HepG2 (cell line): ENCODE measurements around the gene KIF17. TPM values are rescaled to one million over a fixed set of nuclear protein-coding genes. Genes with fewer than 3 reads are reported as not detected.

Source experiments
- ATAC-seq: fragments of 200-7000 bp; cut with Tn5 transposase; 3 replicates; pipeline ENCODE4 v1.9.1; 2020; ENCODE audit warnings: mild to moderate bottlenecking, moderate library complexity
- BruUV-seq: library from RNA; stranded (reverse); fragments of 400-500 nt; replicated peaks from 2 replicates; lab custom pipeline; 2021; lab: Mats Ljungman, UMichigan
- CTCF ChIA-PET: fragments of 300-600 bp; formaldehyde crosslinking; extraction: SDS; loops from one replicate; lab custom pipeline; 2021; ENCODE audit warnings: low total read pairs, inconsistent platforms, low intra/inter-chr PET ratio; lab: Yijun Ruan, JAX
- POLR2A ChIA-PET: fragments of 350-600 bp; sonication (Branson Sonifier 250); formaldehyde crosslinking; loops from one replicate; lab custom pipeline; 2020; ENCODE audit warnings: antibody characterized with exemption, inconsistent platforms; lab: Yijun Ruan, JAX
- DNase-seq: peaks from one replicate; pipeline ENCODE4 v3.0.0-alpha.2; 2015; ENCODE audit warnings: low spot score
- FAIRE-seq: peaks from 3 replicates; lab custom pipeline; 2011; peaks lifted over from hg19 to GRCh38; lab: Jason Lieb, UNC
- H2AFZ ChIP-seq: one replicate; pipeline ENCODE4 v1.6.1; 2011; ENCODE audit warnings: low read length, inconsistent platforms
- H3K27ac ChIP-seq: fragments of 300-600 bp; 3 replicates; pipeline ENCODE4 v1.8.0; 2011; ENCODE audit warnings: mixed run types, mild to moderate bottlenecking, mixed read lengths, low read length, inconsistent platforms; ENCODE audit not compliant: insufficient read depth; ENCODE audit errors: extremely low read length
- H3K27me3 ChIP-seq, 2 experiments: fragments of 200-600 bp in 1 of 2; 2 replicates in 1 of 2; 3 replicates in 1 of 2; pipeline versions ENCODE4 v1.6.0 to v1.8.0; 2011; ENCODE audit warnings: low read length in 2 of 2, mild to moderate bottlenecking in 2 of 2, moderate library complexity in 2 of 2, inconsistent platforms in 1 of 2; ENCODE audit not compliant: insufficient read depth in 2 of 2, control insufficient read depth in 1 of 2
- H3K36me3 ChIP-seq, 2 experiments: fragments of 200-600 bp in 1 of 2; replicated peaks in 1 of 2; 2 replicates in 1 of 2; 3 replicates in 1 of 2; pipeline versions ENCODE4 v1.5.1 to v1.8.0; 2011; ENCODE audit warnings: low read length in 2 of 2, inconsistent platforms in 1 of 2; ENCODE audit not compliant: insufficient read depth in 2 of 2, control insufficient read depth in 1 of 2
- H3K4me1 ChIP-seq: 2 replicates; pipeline ENCODE4 v1.5.1; 2012; ENCODE audit warnings: low read length, inconsistent platforms; ENCODE audit not compliant: insufficient read depth
- H3K4me2 ChIP-seq: 2 replicates; pipeline ENCODE4 v1.6.0; 2011; ENCODE audit warnings: low read depth, low read length, inconsistent platforms
- H3K4me3 ChIP-seq, 3 experiments: fragments of 200-600 bp in 1 of 3; sonication (generic), shearing (Covaris generic) in 1 of 3; replicated peaks in 1 of 3; 2 replicates each; pipeline ENCODE4 v1.5.1; 2011 to 2016; ENCODE audit warnings: low read length in 3 of 3, inconsistent platforms in 2 of 3, low read depth in 2 of 3, mild to moderate bottlenecking in 2 of 3, control low read depth in 1 of 3, mixed read lengths in 1 of 3; ENCODE audit not compliant: insufficient read depth in 1 of 3
- H3K79me2 ChIP-seq: one replicate; pipeline ENCODE4 v1.6.1; 2011; ENCODE audit warnings: low read length, inconsistent platforms; ENCODE audit not compliant: insufficient read depth
- H3K9ac ChIP-seq: 2 replicates; pipeline ENCODE4 v1.6.0; 2011; ENCODE audit warnings: mild to moderate bottlenecking, low read depth, low read length, inconsistent platforms; ENCODE audit not compliant: insufficient read depth
- H3K9me3 ChIP-seq: 2 replicates; pipeline ENCODE4 v1.5.1; 2012; ENCODE audit warnings: mild to moderate bottlenecking, low read length
- H4K20me1 ChIP-seq: 2 replicates; pipeline ENCODE4 v1.6.0; 2011; ENCODE audit warnings: inconsistent platforms, mild to moderate bottlenecking, low read length, moderate library complexity; ENCODE audit not compliant: insufficient read depth
- KDM5B ChIP-seq: sonication (generic); formaldehyde crosslinking; IDR thresholded peaks from 2 replicates; pipeline ENCODE4 v1.4.0; 2020; ENCODE audit warnings: missing genetic modification reagents, mild to moderate bottlenecking, borderline replicate concordance
- MTA1 ChIP-seq: sonication (generic); formaldehyde crosslinking; IDR thresholded peaks from 2 replicates; pipeline ENCODE4 v1.4.0; 2020; ENCODE audit warnings: missing genetic modification reagents, mild to moderate bottlenecking, borderline replicate concordance
- NFYC ChIP-seq: IDR thresholded peaks from 2 replicates; pipeline ENCODE4 v1.6.1; 2016; ENCODE audit warnings: missing genetic modification reagents, missing compliant biosample characterization
- NPAS2 ChIP-seq: sonication (generic); formaldehyde crosslinking; IDR thresholded peaks from 2 replicates; pipeline ENCODE4 v1.8.0; 2022; ENCODE audit warnings: mild to moderate bottlenecking, missing genetic modification reagents, borderline replicate concordance
- PHF8 ChIP-seq: sonication (generic); formaldehyde crosslinking; IDR thresholded peaks from 2 replicates; pipeline ENCODE4 v1.5.0; 2020; ENCODE audit warnings: missing genetic modification reagents
- RXRB ChIP-seq: IDR thresholded peaks from 2 replicates; pipeline ENCODE4 v1.6.1; 2016; ENCODE audit warnings: borderline replicate concordance, missing genetic modification reagents, missing compliant biosample characterization
- SNAPC2 ChIP-seq: sonication (generic); formaldehyde crosslinking; IDR thresholded peaks from 2 replicates; pipeline ENCODE4 v1.8.1; 2022; ENCODE audit warnings: mild to moderate bottlenecking, missing genetic modification reagents
- ZBTB37 ChIP-seq: sonication (generic); formaldehyde crosslinking; IDR thresholded peaks from 2 replicates; pipeline ENCODE4 v1.4.0; 2020; ENCODE audit warnings: mild to moderate bottlenecking, missing genetic modification reagents
- ZBTB38 ChIP-seq: sonication (generic); formaldehyde crosslinking; IDR thresholded peaks from 2 replicates; pipeline ENCODE4 v1.5.1; 2020; ENCODE audit warnings: mild to moderate bottlenecking, missing genetic modification reagents
- ZNF160 ChIP-seq: sonication (generic); formaldehyde crosslinking; IDR thresholded peaks from 2 replicates; pipeline ENCODE4 v1.8.0; 2022; ENCODE audit warnings: mild to moderate bottlenecking, inconsistent platforms, missing genetic modification reagents
- ZNF235 ChIP-seq: sonication (generic); formaldehyde crosslinking; IDR thresholded peaks from 2 replicates; pipeline ENCODE4 v1.8.1; 2023; ENCODE audit warnings: mild to moderate bottlenecking, missing genetic modification reagents, borderline replicate concordance
- ZNF607 ChIP-seq: sonication (generic); formaldehyde crosslinking; IDR thresholded peaks from 2 replicates; pipeline ENCODE4 v1.5.1; 2020; ENCODE audit warnings: missing genetic modification reagents, mild to moderate bottlenecking, borderline replicate concordance
- ZNF776 ChIP-seq: sonication (generic); formaldehyde crosslinking; IDR thresholded peaks from 2 replicates; pipeline ENCODE4 v1.4.0; 2020; ENCODE audit warnings: mild to moderate bottlenecking, missing genetic modification reagents
- ZNF816 ChIP-seq: sonication (generic); formaldehyde crosslinking; IDR thresholded peaks from 2 replicates; pipeline ENCODE4 v1.8.0; 2022; ENCODE audit warnings: missing genetic modification reagents, mild to moderate bottlenecking, borderline replicate concordance
- WGBS: methylation state at CpG from one replicate; pipeline ENCODE4 v1.1.6; 2017; ENCODE audit warnings: low lambda C conversion rate; 5-methylcytosine and 5-hydroxymethylcytosine counted together
- in situ Hi-C: cut with HindIII; loops from 2 replicates; pipeline ENCODE4 v1.10.0; 2017; ENCODE audit warnings: low pct_unique_long_range_greater_than_20kb; ENCODE audit not compliant: extremely low pct_ligation_motif_present
- intact Hi-C: fragments of 100-400 bp; cut with micrococcal nuclease; formaldehyde crosslinking; loops from one replicate; pipeline ENCODE4 v1.10.0; 2022; ENCODE audit not compliant: unreplicated experiment
- polyA plus RNA-seq, 8 experiments: library from polyadenylated mRNA; depleted of rRNA in 3 of 8; stranded (reverse) in 7 of 8; unstranded in 1 of 8; fragments of >200 nt; fragmentation: Illumina TruSeq in 4 of 8; extraction: Trizol in 4 of 8; gene quantifications; 2 replicates each; pipeline versions ENCODE4 v1.2.1 to v1.2.3, GENCODE V29; 2011 to 2016; ENCODE audit warnings: low read depth in 4 of 8, missing spikeins in 1 of 8, mixed read lengths in 1 of 8; ENCODE audit not compliant: insufficient read depth in 1 of 8
- total RNA-seq, 5 experiments: library from RNA; depleted of rRNA; stranded (reverse); fragments of >200 nt; fragmentation: Illumina TruSeq; extraction: Trizol; gene quantifications; 2 replicates each; pipeline ENCODE4 v1.2.3, GENCODE V29; 2016; ENCODE audit warnings: low read depth in 1 of 5
- TF ChIP-seq, protein P1 (sequence below): sonication (generic); formaldehyde crosslinking; conservative IDR thresholded peaks from 2 replicates; pipeline ENCODE4 v1.4.0; 2020; ENCODE audit warnings: missing genetic modification reagents
- TF ChIP-seq, protein P2 (sequence below): sonication (generic); formaldehyde crosslinking; conservative IDR thresholded peaks from 2 replicates; pipeline ENCODE4 v1.4.0; 2020; ENCODE audit warnings: mild to moderate bottlenecking, missing genetic modification reagents, moderate library complexity
- TF ChIP-seq, protein P3 (sequence below): IDR thresholded peaks from 2 replicates; pipeline ENCODE4 v1.6.1; 2016; ENCODE audit warnings: missing compliant biosample characterization, missing genetic modification reagents, borderline replicate concordance

KIF17 gene
- total and polyA plus RNA-seq, 2 of the 13 experiments (the other 11 are each of a cell fraction or from before 2014, with no cell fraction given): 0.24 to 0.44 TPM

- CTCF ChIA-PET: no interaction called here
- H3K9ac ChIP-seq: peak overlapping the region; percentile 61
- no peak for TF ChIP-seq ZNF160 (CRISPR knock-in tag)
- no peak for TF ChIP-seq ZBTB37 (CRISPR knock-in tag)
- TF ChIP-seq ZNF816 (CRISPR knock-in tag): no peak
- no peak for TF ChIP-seq ZNF235 (CRISPR knock-in tag)
- no peak for TF ChIP-seq MTA1 (CRISPR knock-in tag)
- TF ChIP-seq RXRB (CRISPR knock-in tag): no peak
- TF ChIP-seq, protein P1, sequence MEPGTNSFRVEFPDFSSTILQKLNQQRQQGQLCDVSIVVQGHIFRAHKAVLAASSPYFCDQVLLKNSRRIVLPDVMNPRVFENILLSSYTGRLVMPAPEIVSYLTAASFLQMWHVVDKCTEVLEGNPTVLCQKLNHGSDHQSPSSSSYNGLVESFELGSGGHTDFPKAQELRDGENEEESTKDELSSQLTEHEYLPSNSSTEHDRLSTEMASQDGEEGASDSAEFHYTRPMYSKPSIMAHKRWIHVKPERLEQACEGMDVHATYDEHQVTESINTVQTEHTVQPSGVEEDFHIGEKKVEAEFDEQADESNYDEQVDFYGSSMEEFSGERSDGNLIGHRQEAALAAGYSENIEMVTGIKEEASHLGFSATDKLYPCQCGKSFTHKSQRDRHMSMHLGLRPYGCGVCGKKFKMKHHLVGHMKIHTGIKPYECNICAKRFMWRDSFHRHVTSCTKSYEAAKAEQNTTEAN (CRISPR knock-in tag): no peak
- 0 out of 2 replicates have a peak, but pooled peaks have one; percentile 38 for TF ChIP-seq ZNF607 (CRISPR knock-in tag)
- TF ChIP-seq ZNF776 (CRISPR knock-in tag): peak; percentile 19; the same call in 1 of the 2 replicates
- TF ChIP-seq ZBTB38 (CRISPR knock-in tag): no peak
- no peak for TF ChIP-seq NPAS2 (CRISPR knock-in tag)
- TF ChIP-seq NFYC (CRISPR knock-in tag): peak; percentile 75
- no peak for TF ChIP-seq SNAPC2
- TF ChIP-seq, protein P2, sequence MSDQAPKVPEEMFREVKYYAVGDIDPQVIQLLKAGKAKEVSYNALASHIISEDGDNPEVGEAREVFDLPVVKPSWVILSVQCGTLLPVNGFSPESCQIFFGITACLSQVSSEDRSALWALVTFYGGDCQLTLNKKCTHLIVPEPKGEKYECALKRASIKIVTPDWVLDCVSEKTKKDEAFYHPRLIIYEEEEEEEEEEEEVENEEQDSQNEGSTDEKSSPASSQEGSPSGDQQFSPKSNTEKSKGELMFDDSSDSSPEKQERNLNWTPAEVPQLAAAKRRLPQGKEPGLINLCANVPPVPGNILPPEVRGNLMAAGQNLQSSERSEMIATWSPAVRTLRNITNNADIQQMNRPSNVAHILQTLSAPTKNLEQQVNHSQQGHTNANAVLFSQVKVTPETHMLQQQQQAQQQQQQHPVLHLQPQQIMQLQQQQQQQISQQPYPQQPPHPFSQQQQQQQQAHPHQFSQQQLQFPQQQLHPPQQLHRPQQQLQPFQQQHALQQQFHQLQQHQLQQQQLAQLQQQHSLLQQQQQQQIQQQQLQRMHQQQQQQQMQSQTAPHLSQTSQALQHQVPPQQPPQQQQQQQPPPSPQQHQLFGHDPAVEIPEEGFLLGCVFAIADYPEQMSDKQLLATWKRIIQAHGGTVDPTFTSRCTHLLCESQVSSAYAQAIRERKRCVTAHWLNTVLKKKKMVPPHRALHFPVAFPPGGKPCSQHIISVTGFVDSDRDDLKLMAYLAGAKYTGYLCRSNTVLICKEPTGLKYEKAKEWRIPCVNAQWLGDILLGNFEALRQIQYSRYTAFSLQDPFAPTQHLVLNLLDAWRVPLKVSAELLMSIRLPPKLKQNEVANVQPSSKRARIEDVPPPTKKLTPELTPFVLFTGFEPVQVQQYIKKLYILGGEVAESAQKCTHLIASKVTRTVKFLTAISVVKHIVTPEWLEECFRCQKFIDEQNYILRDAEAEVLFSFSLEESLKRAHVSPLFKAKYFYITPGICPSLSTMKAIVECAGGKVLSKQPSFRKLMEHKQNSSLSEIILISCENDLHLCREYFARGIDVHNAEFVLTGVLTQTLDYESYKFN: no peak
- TF ChIP-seq PHF8: no peak
- TF ChIP-seq, protein P3, sequence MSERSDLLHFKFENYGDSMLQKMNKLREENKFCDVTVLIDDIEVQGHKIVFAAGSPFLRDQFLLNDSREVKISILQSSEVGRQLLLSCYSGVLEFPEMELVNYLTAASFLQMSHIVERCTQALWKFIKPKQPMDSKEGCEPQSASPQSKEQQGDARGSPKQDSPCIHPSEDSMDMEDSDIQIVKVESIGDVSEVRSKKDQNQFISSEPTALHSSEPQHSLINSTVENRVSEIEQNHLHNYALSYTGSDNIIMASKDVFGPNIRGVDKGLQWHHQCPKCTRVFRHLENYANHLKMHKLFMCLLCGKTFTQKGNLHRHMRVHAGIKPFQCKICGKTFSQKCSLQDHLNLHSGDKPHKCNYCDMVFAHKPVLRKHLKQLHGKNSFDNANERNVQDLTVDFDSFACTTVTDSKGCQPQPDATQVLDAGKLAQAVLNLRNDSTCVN (CRISPR knock-in tag): 0 out of 2 replicates have a peak, but pooled peaks have one; percentile 17
- no peak for TF ChIP-seq KDM5B (CRISPR knock-in tag)
These were observed 14.3 kb upstream of the KIF17 start for GRCh38 chr1:20732071-20732587.

More at GRCh38 chr1:20732071-20732587, 14.3 kb upstream of the KIF17 start:
- BruUV-seq: no TSS peak
- H4K20me1 ChIP-seq: no peaks in the 10 kb centered on the region
- H3K27ac ChIP-seq: no peak overlapping the region
- no peaks in the 10 kb centered on the region for H3K9me3 ChIP-seq
- peak overlapping the region; percentile 99 for H3K4me2 ChIP-seq
- no peaks in the 10 kb centered on the region for H3K36me3 ChIP-seq
- in situ Hi-C loops (no loop called here), intact Hi-C loops (no loop called here)
- H3K27me3 ChIP-seq: peaks cover 5 to 21% of the 10 kb centered on the region in 2 experiments; a peak in 3 of 5 replicates
- peak overlapping the region; percentile 62 to 79 (median 65) for H3K4me3 ChIP-seq
- POLR2A ChIA-PET: interaction anchor here (1.0 to 2.3 kb wide), 6 partner anchors 25 to 249 kb away, joined by 3 to 7 read pairs (median 3); partner anchors contain the start of gene HP1BP3
- DNase-seq: peak; percentile 25
- no peak overlapping the region for H2AFZ ChIP-seq
- H3K4me1 ChIP-seq: peaks cover 57% of the 10 kb centered on the region
- H3K79me2 ChIP-seq: no peaks in the 10 kb centered on the region
- whole genome bisulfite sequencing: 0% methylated on average over 11 of the region's 55 CpGs
- no peak for FAIRE-seq
- peak; percentile 58 for ATAC-seq
